GM18951 (cell line): ENCODE measurements around the gene SLC38A3.

Source experiments
- POLR2A ChIP-seq: IDR thresholded peaks from 4 replicates; pipeline ENCODE4 v1.6.1; 2011; ENCODE audit warnings: mild to moderate bottlenecking; ENCODE audit not compliant: insufficient read length, insufficient read depth; ENCODE audit errors: extremely low read depth
- in situ Hi-C: fragments of 300-500 bp; cut with MboI; formaldehyde crosslinking; loops from one replicate; pipeline ENCODE4 v1.12.0; 2022; ENCODE audit warnings: low sequenced_read_pairs, mixed read lengths, inconsistent platforms; ENCODE audit not compliant: unreplicated experiment

The SLC38A3 gene

GRCh38 chr3:50264964-50265485, 60.0 kb downstream of the SLC38A3 start:
- no peak for TF ChIP-seq POLR2A
- in situ Hi-C loops: no loop called here

- in situ Hi-C loops: no loop called here
- TF ChIP-seq POLR2A: no peak
These were observed 60.5 kb downstream of the SLC38A3 start for GRCh38 chr3:50265571-50265970.

GRCh38 chr3:50266017-50266416, 60.9 kb downstream of the SLC38A3 start:
- TF ChIP-seq POLR2A: no peak
- in situ Hi-C loops: no loop called here

- no peak for TF ChIP-seq POLR2A
- in situ Hi-C loops: no loop called here
These were observed 61.8 kb downstream of the SLC38A3 start for GRCh38 chr3:50266836-50267235.

GRCh38 chr3:50267280-50267913, 62.3 kb downstream of the SLC38A3 start:
- in situ Hi-C loops: no loop called here
- TF ChIP-seq POLR2A: no peak

- in situ Hi-C loops: no loop called here
- TF ChIP-seq POLR2A: no peak
These were observed 63.2 kb downstream of the SLC38A3 start for GRCh38 chr3:50268276-50268675.

DNA sequence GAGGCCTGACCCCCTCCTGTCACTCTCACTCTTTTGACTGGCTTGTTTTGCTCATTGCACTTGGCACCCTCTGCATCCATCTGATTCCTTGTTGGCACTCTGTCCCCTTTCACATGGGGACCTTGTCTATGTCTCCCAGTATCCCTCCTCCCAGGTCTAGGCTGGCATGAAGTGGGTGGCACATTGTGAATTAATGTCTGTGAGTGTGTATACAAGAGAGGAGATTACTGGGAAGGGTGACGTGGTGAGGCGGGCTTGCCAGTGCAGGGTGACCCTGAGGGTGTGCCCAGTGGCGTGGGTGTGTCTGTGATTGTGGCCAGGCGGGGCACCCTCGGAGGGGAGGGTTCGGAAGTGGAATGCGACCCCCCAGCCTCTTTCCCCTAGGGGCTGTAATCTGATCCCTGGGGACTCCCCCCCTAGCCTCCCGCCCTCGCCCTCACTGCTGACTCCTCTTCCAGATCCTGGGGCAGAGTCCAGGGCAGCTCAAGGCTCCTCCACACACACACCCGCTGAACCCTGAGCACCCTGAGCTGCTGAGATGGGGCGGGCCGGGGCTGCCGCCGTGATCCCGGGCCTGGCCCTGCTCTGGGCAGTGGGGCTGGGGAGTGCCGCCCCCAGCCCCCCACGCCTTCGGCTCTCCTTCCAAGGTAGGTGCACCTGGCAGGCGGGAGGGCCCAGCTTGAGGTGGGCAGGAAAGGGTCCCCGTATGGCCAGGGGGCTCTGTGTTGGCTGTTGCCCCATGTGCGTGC, 63.8 kb downstream of the SLC38A3 start, which contains the start of gene SEMA3B:
TSS of gene SEMA3B (plus strand) at position 445 of the 749 bp plus-strand sequence. CDS start at position 539, 94 bp downstream.
- in situ Hi-C loops: no loop called here
- TF ChIP-seq POLR2A: no peak

DNA sequence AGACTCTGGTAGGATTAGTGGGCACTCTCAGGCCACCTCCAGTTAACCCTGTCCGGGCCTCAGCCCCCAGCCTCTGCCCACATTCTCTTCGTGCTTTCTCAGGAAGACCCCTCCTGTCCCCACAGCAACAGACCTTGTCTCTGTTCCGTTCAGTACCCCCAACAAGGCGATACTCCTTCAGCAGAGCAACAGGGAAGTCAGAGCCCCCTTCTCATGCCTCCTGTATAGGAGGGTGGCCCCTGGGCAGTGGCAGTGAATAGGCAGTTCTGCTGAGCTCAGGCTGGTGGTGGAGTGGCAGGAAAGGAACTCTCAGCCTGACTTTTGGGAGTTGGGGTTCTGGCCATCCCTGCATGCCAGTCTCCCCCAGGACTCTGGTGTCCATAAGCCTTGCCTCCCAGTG, 64.4 kb downstream of the SLC38A3 start:
- in situ Hi-C loops: no loop called here
- no peak for TF ChIP-seq POLR2A

GRCh38 chr3:50269977-50270413, 64.9 kb downstream of the SLC38A3 start:
- in situ Hi-C loops: no loop called here
- TF ChIP-seq POLR2A: no peak

GRCh38 chr3:50270422-50271224, 65.6 kb downstream of the SLC38A3 start:
- in situ Hi-C loops: no loop called here
- no peak for TF ChIP-seq POLR2A
